PFSK-1 (cell line): ENCODE data around the gene MYH15.

Experiments
- FOXP2 ChIP-seq: optimal IDR thresholded peaks from 2 replicates; pipeline ENCODE3; 2011; ENCODE audit warnings: borderline replicate concordance, control low read depth, inconsistent platforms; ENCODE audit not compliant: insufficient read depth; ENCODE audit errors: extremely low read length, extremely low read depth
- POLR2AphosphoS5 ChIP-seq: IDR thresholded peaks from 2 replicates; pipeline ENCODE4 v1.6.1; 2012; ENCODE audit warnings: low read depth, mild to moderate bottlenecking, control low read depth, low read length, moderate library complexity
- SIN3A ChIP-seq: IDR thresholded peaks from 2 replicates; pipeline ENCODE4 v1.6.1; 2012; ENCODE audit warnings: mild to moderate bottlenecking, low read length, moderate library complexity, borderline replicate concordance; ENCODE audit not compliant: insufficient read depth
- TAF1 ChIP-seq: IDR thresholded peaks from 2 replicates; pipeline ENCODE4 v1.6.1; 2012; ENCODE audit warnings: low read length, control low read depth, borderline replicate concordance; ENCODE audit not compliant: insufficient read depth
- TF ChIP-seq, protein P1 (sequence below), 2 experiments: IDR thresholded peaks; 2 replicates each; pipeline versions ENCODE4 v1.6.1 to v1.8.0; 2011 to 2012; ENCODE audit warnings: low read depth in 2 of 2, low read length in 2 of 2, control low read depth in 1 of 2, inconsistent platforms in 1 of 2, mild to moderate bottlenecking in 1 of 2, moderate library complexity in 1 of 2; ENCODE audit not compliant: insufficient read depth in 1 of 2

The MYH15 gene

DNA sequence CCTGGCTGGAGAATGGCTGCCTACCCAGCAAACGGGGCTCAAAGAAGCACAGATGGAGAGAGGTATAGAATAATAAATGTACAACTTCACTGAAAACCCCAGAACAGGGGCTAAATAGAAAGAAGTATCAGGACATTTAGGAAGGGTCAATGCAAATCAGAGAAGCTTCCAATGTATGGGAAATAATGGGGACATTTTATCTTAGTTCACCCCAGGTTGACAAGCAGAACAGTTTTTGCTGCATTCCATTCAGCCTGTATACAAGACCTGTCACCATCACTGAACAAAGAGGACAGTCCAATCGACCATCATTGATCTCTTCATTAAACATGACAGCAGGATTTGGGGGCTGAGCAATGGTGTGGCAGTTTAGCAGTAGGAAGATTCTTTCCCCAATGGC, 68.1 kb downstream of the MYH15 start:
- TF ChIP-seq POLR2AphosphoS5 = no peak
- no peak for TF ChIP-seq SIN3A
- TF ChIP-seq FOXP2 = no peak
- TF ChIP-seq, protein P1, sequence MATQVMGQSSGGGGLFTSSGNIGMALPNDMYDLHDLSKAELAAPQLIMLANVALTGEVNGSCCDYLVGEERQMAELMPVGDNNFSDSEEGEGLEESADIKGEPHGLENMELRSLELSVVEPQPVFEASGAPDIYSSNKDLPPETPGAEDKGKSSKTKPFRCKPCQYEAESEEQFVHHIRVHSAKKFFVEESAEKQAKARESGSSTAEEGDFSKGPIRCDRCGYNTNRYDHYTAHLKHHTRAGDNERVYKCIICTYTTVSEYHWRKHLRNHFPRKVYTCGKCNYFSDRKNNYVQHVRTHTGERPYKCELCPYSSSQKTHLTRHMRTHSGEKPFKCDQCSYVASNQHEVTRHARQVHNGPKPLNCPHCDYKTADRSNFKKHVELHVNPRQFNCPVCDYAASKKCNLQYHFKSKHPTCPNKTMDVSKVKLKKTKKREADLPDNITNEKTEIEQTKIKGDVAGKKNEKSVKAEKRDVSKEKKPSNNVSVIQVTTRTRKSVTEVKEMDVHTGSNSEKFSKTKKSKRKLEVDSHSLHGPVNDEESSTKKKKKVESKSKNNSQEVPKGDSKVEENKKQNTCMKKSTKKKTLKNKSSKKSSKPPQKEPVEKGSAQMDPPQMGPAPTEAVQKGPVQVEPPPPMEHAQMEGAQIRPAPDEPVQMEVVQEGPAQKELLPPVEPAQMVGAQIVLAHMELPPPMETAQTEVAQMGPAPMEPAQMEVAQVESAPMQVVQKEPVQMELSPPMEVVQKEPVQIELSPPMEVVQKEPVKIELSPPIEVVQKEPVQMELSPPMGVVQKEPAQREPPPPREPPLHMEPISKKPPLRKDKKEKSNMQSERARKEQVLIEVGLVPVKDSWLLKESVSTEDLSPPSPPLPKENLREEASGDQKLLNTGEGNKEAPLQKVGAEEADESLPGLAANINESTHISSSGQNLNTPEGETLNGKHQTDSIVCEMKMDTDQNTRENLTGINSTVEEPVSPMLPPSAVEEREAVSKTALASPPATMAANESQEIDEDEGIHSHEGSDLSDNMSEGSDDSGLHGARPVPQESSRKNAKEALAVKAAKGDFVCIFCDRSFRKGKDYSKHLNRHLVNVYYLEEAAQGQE (IDR thresholded peaks at IDR 0.05; ENCODE audit: insufficient read depth in 1 of 2, low read depth in 2 of 2, low read length in 2 of 2) = no peak

GRCh38 chr3:108441518-108441917, 68.9 kb downstream of the MYH15 start:
- TF ChIP-seq TAF1 (no peak), FOXP2 (no peak), SIN3A (no peak), POLR2AphosphoS5 (no peak)
- TF ChIP-seq, protein P1 (IDR thresholded peaks at IDR 0.05; ENCODE audit: insufficient read depth in 1 of 2, low read depth in 2 of 2, low read length in 2 of 2) = no peak

GRCh38 chr3:108441071-108441507, 69.3 kb downstream of the MYH15 start:
- TF ChIP-seq, protein P1 (IDR thresholded peaks at IDR 0.05; ENCODE audit: insufficient read depth in 1 of 2, low read depth in 2 of 2, low read length in 2 of 2) = no peak
- no peak for TF ChIP-seq SIN3A
- TF ChIP-seq FOXP2 = no peak
- no peak for TF ChIP-seq POLR2AphosphoS5
- TF ChIP-seq TAF1 = no peak

GRCh38 chr3:108438542-108438941, 71.9 kb downstream of the MYH15 start:
- TF ChIP-seq POLR2AphosphoS5 = no peak
- TF ChIP-seq, protein P1 (IDR thresholded peaks at IDR 0.05; ENCODE audit: insufficient read depth in 1 of 2, low read depth in 2 of 2, low read length in 2 of 2) = no peak
- TF ChIP-seq SIN3A = no peak
- no peak for TF ChIP-seq TAF1
- no peak for TF ChIP-seq FOXP2

DNA sequence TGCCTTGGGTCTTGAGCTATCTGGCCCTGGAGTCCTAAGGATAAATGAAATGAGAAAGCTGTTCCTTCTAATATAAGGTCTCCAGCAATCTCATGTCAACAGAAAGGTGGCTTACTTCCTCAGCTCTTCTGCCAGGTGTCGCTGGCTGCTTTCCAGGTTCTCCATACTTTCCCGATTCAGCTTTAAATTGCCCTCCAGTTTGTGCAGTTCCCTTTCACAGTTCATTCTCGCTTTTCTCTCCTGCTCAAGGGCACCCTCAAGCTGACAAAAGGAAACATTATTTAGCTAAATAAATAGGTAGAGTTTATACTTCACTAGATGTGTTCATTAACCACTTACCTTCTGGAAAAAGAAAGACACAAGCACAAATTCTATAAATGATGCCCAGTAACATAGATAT, 73.0 kb downstream of the MYH15 start:
- TF ChIP-seq SIN3A = no peak
- TF ChIP-seq, protein P1 (IDR thresholded peaks at IDR 0.05; ENCODE audit: insufficient read depth in 1 of 2, low read depth in 2 of 2, low read length in 2 of 2) = no peak
- no peak for TF ChIP-seq POLR2AphosphoS5
- TF ChIP-seq FOXP2 = no peak
- TF ChIP-seq TAF1 = no peak
